Stomach smooth muscle (tissue), 2 donors: ENCODE measurements around the gene COL4A6.

Experiments
- H3K27ac ChIP-seq: one replicate; pipeline ENCODE4 v1.7.0; 2013; ENCODE audit warnings: mild to moderate bottlenecking, low read length, inconsistent platforms
- H3K27me3 ChIP-seq, 2 donors: one replicate each; pipeline ENCODE4 v1.7.0; 2013; ENCODE audit warnings: low read length in 2 of 2; ENCODE audit not compliant: insufficient read depth in 2 of 2, control insufficient read depth in 1 of 2
- H3K36me3 ChIP-seq, 2 donors: one replicate each; pipeline ENCODE4 v1.7.0; 2013; ENCODE audit warnings: low read length in 2 of 2; ENCODE audit not compliant: control insufficient read depth in 2 of 2, insufficient read depth in 2 of 2
- H3K4me1 ChIP-seq: one replicate; pipeline ENCODE4 v1.7.0; 2013; ENCODE audit warnings: low read length; ENCODE audit not compliant: control insufficient read depth, insufficient read depth
- H3K4me3 ChIP-seq, 2 donors: one replicate each; pipeline ENCODE4 v1.7.0; 2013; ENCODE audit warnings: low read length in 2 of 2
- H3K9ac ChIP-seq, 2 donors: one replicate each; pipeline ENCODE4 v1.7.0; 2013; ENCODE audit warnings: low read length in 2 of 2, mild to moderate bottlenecking in 1 of 2
- H3K9me3 ChIP-seq, 2 donors: one replicate each; pipeline ENCODE4 v1.7.0; 2013; ENCODE audit warnings: low read length in 2 of 2; ENCODE audit not compliant: control insufficient read depth in 2 of 2
- donor health status: healthy.
- donor health status: Pancreatic carcinoma.

Gene COL4A6

DNA sequence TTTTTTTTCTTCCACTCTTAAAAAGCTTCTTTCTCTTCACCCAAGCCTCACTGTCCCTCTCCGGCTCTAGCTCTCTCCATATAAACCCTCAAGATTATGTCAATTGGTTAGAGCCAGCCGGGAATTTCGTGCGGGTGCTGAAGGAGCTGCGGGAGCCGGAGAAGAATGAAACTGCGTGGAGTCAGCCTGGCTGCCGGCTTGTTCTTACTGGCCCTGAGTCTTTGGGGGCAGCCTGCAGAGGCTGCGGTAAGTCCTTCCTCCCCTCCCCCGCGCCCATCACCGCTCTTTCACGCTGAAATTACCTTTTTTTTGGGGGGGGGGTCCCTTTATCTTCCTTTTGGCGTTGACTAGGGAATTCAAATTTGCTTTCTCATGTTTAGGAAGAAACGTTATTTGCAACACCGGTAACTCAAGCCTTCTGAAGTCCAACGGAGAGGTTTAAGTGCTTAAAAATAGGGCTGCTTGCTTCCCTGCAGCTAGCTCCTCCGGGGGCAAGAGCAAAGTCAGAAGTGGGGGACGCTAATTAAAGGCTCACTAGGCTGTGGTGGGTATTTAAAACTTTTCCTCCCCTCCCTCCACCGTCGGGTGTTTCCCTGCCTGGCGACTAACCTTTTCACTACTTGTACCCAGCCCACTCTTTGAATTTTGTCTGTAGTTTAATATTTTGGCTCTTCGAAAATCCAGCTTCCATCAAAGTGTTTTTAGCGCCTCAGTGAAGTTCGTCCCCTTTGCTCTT lies 1.9 kb upstream of the COL4A6 start:
- Histone ChIP-seq H3K27me3 (peaks cover 0 to 12% of the 10 kb centered on the region in 2 donors), H3K27ac (peak overlapping the region; percentile 70), H3K4me3 (peak overlapping the region; percentile 77 to 87), H3K4me1 (no peaks in the 10 kb centered on the region), H3K36me3 (no peaks in the 10 kb centered on the region), H3K9ac (peak overlapping the region; percentile 64 to 74), H3K9me3 (no peaks in the 10 kb centered on the region)

DNA sequence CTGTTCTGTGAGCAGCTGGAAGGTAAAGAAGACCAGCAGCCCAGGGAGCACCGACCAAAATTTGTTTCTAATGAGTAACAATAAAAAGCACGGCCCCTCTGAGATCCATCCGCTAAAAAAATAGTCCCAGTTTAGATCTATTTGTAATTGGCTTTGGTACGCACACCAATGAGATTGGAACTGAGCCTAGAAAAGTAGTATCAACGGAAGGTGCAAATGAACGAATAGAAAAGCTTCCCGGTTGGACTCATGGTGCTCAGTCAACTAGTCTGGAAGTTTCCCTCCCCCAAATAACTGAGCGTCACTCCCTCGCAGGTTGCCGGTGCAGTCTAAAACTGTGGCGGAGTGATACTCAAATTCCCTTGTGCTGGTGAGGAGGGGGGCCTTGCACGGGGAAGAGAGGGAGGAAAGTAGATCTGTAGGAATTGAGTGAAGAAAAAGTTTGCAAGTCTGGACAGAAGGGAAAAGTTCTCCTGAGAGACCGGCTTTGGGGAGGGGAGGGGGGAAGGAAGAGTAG lies 1.3 kb upstream of the COL4A6 start, which contains the start of gene COL4A5:
TSS of gene COL4A5 (plus strand) at position 413 of the 517 bp plus-strand sequence. CDS start 288 bp downstream, outside the sequence.
- H3K9me3 ChIP-seq: no peaks in the 10 kb centered on the region
- H3K4me3 ChIP-seq: peak within 1 kb of the TSS; percentile 77 to 87
- H3K27me3 ChIP-seq: peaks cover 0 to 12% of the 10 kb centered on the region in 2 donors
- no peaks in the 10 kb centered on the region for H3K4me1 ChIP-seq
- peak within 1 kb of the TSS; percentile 70 for H3K27ac ChIP-seq
- H3K9ac ChIP-seq: peak within 1 kb of the TSS; percentile 64 to 74
- H3K36me3 ChIP-seq: no peaks in the 10 kb centered on the region

DNA sequence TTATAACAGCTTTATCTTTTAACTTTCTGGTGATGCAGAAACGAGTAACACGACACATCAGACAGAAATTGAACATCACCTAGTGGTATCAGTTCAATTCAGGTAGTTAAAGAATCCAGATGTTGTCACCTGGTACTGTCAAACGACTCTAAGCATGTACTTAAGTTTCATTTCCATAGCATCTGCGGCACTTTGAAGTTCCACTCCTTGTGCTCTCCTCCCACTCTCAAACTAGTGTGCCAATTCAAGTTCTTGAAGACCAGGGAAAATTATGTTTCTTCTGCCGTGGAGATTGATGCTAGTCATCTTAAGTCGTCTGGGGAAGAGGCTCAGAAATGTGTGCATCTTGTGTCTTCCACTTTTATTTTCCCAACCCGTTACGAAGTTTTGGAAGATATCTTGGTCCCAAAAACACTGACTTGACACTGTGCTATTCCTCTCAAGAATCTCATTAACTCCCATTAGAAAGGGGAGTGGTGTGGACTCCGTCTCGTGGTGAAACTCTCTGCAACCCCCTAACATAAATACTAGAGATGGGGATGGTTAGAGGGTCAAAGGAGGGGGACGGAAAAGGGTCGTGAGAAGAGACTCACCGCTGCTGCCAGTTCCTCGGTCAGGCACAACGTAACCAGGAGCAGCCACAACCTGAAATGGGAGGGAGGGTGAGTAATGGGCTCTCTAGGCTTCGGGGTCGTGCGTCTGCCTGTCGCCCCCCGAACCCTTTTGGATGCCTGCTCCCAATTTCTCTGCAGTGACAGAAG lies 693 bp downstream of the COL4A6 start:
- H3K9ac ChIP-seq: peak overlapping the region; percentile 38 to 59

DNA sequence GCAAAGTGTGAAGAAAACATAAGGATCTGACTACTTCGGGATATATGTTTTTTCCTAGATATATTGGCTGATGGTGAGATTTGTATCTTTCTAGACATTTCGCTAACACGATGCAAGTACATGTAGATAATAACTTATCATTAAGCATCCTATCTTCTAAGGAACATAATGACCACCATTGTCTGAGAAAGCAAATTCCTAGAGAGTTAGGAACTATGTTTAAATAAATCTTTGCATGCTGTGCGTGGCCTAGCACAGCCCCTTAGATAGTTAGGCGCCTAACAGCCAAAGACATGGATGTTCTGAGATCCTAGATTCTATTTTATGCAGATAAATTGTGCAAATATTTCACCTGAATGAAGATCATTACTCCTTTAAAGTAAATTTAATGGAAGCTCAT lies 3.0 kb downstream of the COL4A6 start:
- peak overlapping the region in 1 of 2 donors; percentile 16 for H3K4me3 ChIP-seq
- H3K36me3 ChIP-seq: no peaks in the 10 kb centered on the region
- no peaks in the 10 kb centered on the region for H3K4me1 ChIP-seq
- H3K27me3 ChIP-seq: peaks cover 0 to 14% of the 10 kb centered on the region in 2 donors
- no peak overlapping the region for H3K9ac ChIP-seq
- H3K9me3 ChIP-seq: no peaks in the 10 kb centered on the region
- H3K27ac ChIP-seq: no peak overlapping the region

More for the DNA sequence above, 693 bp downstream of the COL4A6 start:
- Histone ChIP-seq H3K27ac (peak overlapping the region; percentile 18), H3K36me3 (no peaks in the 10 kb centered on the region), H3K27me3 (peaks cover 0 to 12% of the 10 kb centered on the region in 2 donors), H3K4me1 (no peaks in the 10 kb centered on the region), H3K4me3 (peak overlapping the region; percentile 71 to 77), H3K9me3 (no peaks in the 10 kb centered on the region)

DNA sequence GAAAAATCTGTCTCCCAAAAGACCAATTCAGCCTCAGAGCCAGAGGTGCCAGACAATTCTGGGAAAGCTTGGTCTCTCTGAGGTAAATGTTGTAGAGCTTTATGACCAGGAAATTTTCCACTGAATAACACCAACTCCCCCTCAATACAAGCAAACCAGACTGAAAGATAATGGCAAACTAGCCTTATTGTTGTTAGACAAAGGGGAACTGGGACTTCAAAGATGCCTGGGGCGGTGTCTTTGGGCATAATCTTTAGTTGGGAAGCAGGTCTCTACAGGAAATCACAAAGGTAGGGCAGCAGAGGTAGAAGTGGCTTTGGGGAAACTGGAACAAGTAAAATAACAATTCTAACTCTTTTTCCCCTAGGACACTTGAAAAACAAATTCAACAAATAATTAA lies 12.0 kb downstream of the COL4A6 start:
- Histone ChIP-seq H3K36me3 (no peaks in the 10 kb centered on the region), H3K4me3 (no peak overlapping the region), H3K27me3 (no peaks in the 10 kb centered on the region), H3K9me3 (no peaks in the 10 kb centered on the region), H3K27ac (no peak overlapping the region), H3K9ac (no peak overlapping the region), H3K4me1 (no peaks in the 10 kb centered on the region)

GRCh38 chrX:108420481-108420880 lies 17.7 kb downstream of the COL4A6 start:
- Histone ChIP-seq H3K9me3 (no peaks in the 10 kb centered on the region), H3K4me1 (no peaks in the 10 kb centered on the region), H3K4me3 (no peak overlapping the region), H3K27ac (no peak overlapping the region), H3K36me3 (no peaks in the 10 kb centered on the region), H3K9ac (no peak overlapping the region), H3K27me3 (no peaks in the 10 kb centered on the region)

GRCh38 chrX:108419401-108419800 lies 18.8 kb downstream of the COL4A6 start:
- Histone ChIP-seq H3K9me3 (no peaks in the 10 kb centered on the region), H3K36me3 (no peaks in the 10 kb centered on the region), H3K9ac (no peak overlapping the region), H3K27ac (no peak overlapping the region), H3K27me3 (no peaks in the 10 kb centered on the region), H3K4me1 (no peaks in the 10 kb centered on the region), H3K4me3 (no peak overlapping the region)

- Histone ChIP-seq H3K27me3 (no peaks in the 10 kb centered on the region), H3K9me3 (no peaks in the 10 kb centered on the region), H3K9ac (no peak overlapping the region), H3K27ac (no peak overlapping the region), H3K4me1 (no peaks in the 10 kb centered on the region), H3K36me3 (no peaks in the 10 kb centered on the region), H3K4me3 (no peak overlapping the region)
Observed at GRCh38 chrX:108417257-108417656, 21.0 kb downstream of the COL4A6 start.

DNA sequence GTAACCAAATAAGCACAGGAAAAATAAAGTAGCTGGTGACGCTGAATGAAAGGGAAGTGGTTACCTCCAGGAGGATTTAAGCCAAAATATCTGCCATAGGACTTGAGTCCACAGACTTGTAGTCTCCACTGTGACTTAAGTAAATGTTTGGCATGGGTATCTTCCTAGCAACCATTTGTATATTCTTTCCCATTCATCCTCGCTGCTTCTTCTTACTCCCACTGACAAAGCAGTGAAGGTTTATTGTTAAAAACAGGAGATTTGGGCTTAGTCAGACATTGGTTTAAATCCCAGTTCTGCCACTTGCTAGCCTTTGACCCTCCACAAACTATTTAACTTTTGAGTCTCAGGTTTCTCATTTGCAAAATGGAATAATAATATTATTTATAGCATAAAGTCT lies 22.3 kb downstream of the COL4A6 start:
- no peak overlapping the region for H3K4me3 ChIP-seq

DNA sequence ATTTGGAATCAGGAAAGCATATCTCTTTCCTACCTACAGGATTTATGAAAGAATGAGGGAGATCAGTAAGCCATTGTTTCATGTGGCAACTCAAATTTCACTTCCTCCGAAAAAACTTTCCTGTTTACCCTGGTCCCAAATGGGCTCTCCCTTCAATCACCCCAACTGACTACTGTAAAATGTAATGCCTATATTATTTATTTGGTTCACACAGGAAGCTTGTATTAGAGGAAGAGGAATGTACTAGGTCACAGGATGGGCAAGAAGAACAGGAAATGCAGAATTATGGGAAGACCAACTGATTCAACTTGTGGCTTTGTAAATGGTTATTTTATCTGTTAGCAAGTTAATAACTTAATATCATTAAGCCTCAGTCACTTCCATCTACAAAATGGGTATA lies 23.1 kb downstream of the COL4A6 start:
- Histone ChIP-seq H3K9ac (no peak overlapping the region), H3K27me3 (no peaks in the 10 kb centered on the region), H3K9me3 (no peaks in the 10 kb centered on the region), H3K36me3 (no peaks in the 10 kb centered on the region), H3K4me3 (no peak overlapping the region), H3K27ac (no peak overlapping the region), H3K4me1 (no peaks in the 10 kb centered on the region)

More for the DNA sequence above, 22.3 kb downstream of the COL4A6 start:
- Histone ChIP-seq H3K4me1 (no peaks in the 10 kb centered on the region), H3K36me3 (no peaks in the 10 kb centered on the region), H3K9me3 (no peaks in the 10 kb centered on the region), H3K27ac (no peak overlapping the region), H3K27me3 (no peaks in the 10 kb centered on the region), H3K9ac (no peak overlapping the region)
